GM12892 (cell line): ENCODE measurements around the gene FAM124A.

Experiments
- POLR2A ChIP-seq: IDR thresholded peaks from 2 replicates; pipeline ENCODE4 v1.6.1; 2011; ENCODE audit warnings: low read depth, low read length, control low read depth
- POLR2AphosphoS5 ChIP-seq: IDR thresholded peaks from 2 replicates; pipeline ENCODE4 v1.6.1; 2011; ENCODE audit warnings: low read depth, low read length, control low read depth
- TAF1 ChIP-seq: IDR thresholded peaks from 2 replicates; pipeline ENCODE4 v1.6.1; 2011; ENCODE audit warnings: low read depth, mild to moderate bottlenecking, control low read depth, low read length, borderline replicate concordance

DNA sequence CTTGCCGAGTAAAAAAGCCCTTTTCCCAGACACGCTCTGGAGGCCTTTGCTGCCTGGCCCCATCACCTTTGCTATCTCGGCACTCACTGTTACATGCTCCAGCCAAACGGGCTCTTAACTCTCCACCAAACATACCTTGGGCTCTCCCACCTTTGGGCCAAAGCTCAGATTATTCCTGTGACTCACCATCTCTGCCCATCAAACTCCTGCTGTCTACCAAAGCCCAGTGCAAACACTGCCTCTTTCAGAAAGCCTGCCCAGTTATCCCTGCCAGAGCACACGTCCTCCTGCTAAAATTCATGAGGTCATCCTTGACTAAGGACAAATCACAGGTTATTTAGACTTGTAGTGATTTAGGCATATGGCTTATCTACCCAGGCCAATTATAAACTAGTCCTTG lies 69.1 kb downstream of the FAM124A start:
- TF ChIP-seq POLR2A (no peak), POLR2AphosphoS5 (no peak), TAF1 (no peak)
